K562 treated with DMSO at 1 percent for 48 hours (cell line): ENCODE results near the gene CXCL16. TPM values are rescaled to one million over a fixed set of nuclear protein-coding genes. Genes with fewer than 3 reads are reported as not detected.

Source experiments
- total RNA-seq: library from RNA; unstranded; fragments of 300-600 nt; gene quantifications from 2 replicates; pipeline ENCODE4 v1.2.3, GENCODE V29; 2022; ENCODE audit warnings: low replicate concordance; ENCODE audit errors: extremely low read depth

Gene CXCL16, protein sequence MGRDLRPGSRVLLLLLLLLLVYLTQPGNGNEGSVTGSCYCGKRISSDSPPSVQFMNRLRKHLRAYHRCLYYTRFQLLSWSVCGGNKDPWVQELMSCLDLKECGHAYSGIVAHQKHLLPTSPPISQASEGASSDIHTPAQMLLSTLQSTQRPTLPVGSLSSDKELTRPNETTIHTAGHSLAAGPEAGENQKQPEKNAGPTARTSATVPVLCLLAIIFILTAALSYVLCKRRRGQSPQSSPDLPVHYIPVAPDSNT
- not detected in 2 replicates for total RNA-seq

DNA sequence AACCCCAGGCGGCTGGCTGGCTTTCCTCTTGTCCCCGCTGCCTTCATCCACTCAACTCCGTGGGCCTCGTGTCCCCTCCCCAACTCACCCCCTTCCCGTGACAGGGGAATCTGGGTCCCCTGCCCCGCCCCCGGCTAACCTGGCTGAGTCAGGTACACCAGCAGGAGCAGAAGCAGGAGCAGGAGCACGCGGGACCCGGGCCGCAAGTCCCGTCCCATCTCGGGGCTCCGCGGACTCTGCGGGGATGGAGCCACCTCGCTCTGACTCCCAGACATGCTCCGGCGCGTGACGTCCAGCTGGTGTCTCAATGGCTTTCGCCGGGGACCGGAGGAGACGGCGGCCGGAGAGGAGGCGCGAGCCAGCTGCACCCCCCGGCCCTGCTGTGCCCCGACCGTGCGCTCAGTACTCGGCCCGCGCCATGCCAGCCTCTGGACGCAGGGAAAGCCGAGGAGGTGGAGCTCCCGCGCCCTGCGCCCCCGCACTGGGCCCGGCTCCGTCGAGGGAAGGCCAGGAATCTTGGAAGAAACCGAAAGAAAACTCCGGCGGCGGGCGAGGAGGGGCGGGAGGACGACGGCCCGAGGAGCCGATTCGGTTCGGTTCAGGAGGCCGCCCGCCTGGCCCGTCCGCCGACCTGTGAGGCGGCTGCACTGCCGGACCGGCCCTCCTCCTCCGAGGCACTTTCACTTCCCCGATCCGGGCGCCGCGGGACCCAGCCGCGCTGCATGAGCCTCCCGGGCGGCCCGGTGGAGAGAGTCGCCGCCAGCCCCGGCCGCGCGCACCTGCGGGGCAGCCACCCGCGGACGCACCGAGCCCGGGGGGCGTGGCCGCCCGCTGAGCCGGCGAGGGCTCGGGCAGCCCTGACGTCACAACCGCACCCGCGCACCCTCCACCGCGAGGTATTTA is at the start of gene CXCL16, which contains the start of gene ZMYND15:
Gene CXCL16 (minus strand): TSS at position 807 of the 903 bp plus-strand sequence. CDS start 589 bp downstream, at position 218.
Gene ZMYND15 (plus strand): TSS at position 712 of the 903 bp plus-strand sequence. CDS start 716 bp downstream, outside the sequence.

DNA sequence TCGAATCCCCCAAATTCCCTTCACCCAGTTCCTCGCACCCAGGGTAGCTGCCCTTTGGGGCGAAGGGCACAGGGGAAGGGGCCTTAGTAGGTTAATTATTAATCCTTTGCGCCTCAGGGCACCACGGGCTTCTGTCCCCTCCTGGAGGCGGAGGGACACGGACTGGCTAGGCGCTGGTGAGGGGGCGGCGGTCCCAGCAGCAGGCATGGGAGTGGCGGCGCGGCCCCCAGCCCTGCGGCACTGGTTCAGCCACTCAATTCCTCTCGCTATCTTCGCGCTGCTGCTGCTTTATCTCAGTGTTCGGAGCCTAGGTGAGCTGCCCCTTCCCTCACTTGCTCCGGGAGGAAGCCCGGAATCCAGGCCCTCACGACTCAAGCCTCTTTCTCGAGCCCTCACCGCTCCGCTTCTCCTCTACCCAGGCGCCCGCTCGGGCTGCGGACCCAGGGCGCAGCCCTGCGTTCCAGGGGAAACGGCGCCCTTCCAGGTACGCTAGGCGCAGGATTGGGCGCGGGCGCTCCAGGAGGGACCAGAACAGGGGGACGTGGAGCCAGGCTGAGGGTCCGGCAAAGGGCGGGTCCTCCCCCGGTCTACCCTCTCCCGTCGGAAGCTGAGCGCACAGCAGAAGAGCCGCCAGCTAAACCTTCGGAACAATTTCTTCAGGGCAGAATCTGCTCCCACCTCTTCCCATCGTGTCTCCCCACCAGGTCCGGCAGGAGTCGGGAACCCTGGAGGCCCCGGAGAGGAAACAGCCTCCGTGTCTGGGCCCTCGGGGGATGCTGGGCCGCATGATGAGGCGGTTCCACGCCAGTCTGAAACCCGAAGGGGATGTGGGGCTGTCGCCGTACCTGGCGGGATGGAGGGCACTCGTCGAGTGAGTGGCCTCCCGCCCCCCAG is 49.3 kb upstream of the CXCL16 start, which contains the start of gene GLTPD2:
Gene GLTPD2 (plus strand): TSS at position 158 of the 894 bp plus-strand sequence. CDS start 48 bp downstream, at position 206.

DNA sequence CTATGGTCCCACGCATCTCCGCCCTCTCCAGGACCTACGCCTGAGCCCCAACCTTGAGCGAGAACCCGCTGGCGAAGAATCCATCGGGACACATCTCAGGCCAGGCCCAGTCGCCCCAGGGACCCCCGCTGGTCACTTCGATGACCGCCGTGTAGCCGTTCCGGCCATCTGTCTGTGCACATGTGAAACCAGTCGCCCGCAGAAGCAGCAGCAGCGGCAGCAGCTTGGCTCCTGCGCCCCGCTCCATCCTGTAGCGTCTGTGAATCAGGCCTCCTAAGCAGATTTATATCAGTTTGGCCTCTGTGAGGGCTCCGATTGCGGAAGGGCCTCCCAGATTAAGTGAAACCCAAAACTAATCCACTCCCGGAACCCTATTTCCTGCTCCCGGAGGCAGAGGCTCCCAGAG is 46.4 kb upstream of the CXCL16 start, which contains the start of gene VMO1:
Gene VMO1 (minus strand): TSS at position 259 of the 406 bp plus-strand sequence. CDS start 12 bp downstream, at position 247.

DNA sequence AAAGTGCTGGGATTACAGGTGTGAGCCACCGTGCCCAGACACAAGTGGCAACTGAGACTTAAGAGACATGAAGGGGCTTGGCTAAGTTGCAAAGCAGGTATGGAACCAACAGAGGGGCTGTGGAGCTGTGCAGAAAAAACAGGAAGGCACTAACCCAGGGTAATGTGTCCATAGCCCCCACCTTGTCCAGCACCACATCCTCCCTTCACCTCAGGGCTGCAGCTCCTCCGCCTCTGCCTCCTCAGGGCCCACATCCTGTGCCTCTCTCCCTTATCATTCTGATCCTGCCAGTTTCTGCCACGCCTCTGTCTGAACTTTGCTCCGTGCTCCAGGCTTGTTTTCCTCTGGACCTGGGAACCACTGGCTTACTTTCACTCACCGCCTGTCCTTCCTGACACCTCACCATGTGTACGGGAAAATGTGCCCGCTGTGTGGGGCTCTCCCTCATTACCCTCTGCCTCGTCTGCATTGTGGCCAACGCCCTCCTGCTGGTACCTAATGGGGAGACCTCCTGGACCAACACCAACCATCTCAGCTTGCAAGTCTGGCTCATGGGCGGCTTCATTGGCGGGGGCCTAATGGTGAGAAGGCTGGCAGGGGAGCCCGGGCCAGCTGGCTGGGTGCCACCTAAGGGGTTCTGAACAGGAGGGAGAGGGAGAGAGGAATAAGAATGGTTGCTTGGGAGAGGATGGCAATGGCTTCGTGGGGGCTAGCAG is 31.9 kb upstream of the CXCL16 start, which contains the start of gene TM4SF5:
Gene TM4SF5 (plus strand): TSS at position 368 of the 716 bp plus-strand sequence. CDS start 37 bp downstream, at position 405.

GRCh38 chr17:4709794-4710692 is 29.7 kb downstream of the CXCL16 start, which contains the start of gene ARRB2:
ARRB2 (plus strand) TSS chr17:4710632; CDS start chr17:4710722, 90 bp downstream.

Other genes starting within 250 kb of the CXCL16 start
- not detected in 2 replicates for gene SPNS2, start 241.0 kb downstream of the CXCL16 start, total RNA-seq
- gene MYBBP1A, start 184.5 kb downstream of the CXCL16 start, total RNA-seq: not detected in 2 replicates
- not detected in 2 replicates for gene GGT6, start 179.4 kb downstream of the CXCL16 start, total RNA-seq
- gene SMTNL2, start 155.4 kb downstream of the CXCL16 start, total RNA-seq: not detected in 2 replicates
- gene ALOX15, start 98.2 kb downstream of the CXCL16 start, total RNA-seq: not detected in 2 replicates
- gene PELP1, start 35.8 kb downstream of the CXCL16 start, total RNA-seq: not detected in 2 replicates
- gene ARRB2, start 29.3 kb downstream of the CXCL16 start, total RNA-seq: not detected in 2 replicates
- gene MED11, start 8.5 kb downstream of the CXCL16 start, total RNA-seq: not detected in 2 replicates
- not detected in 2 replicates for gene ZMYND15, start 95 bp downstream of the CXCL16 start, total RNA-seq
- not detected in 2 replicates for gene TM4SF5, start 32.0 kb upstream of the CXCL16 start, total RNA-seq
- gene VMO1, start 46.4 kb upstream of the CXCL16 start, total RNA-seq: not detected in 2 replicates
- gene GLTPD2, start 49.0 kb upstream of the CXCL16 start, total RNA-seq: not detected in 2 replicates
- not detected in 2 replicates for gene PSMB6, start 56.2 kb upstream of the CXCL16 start, total RNA-seq
- not detected in 2 replicates for gene PLD2, start 67.2 kb upstream of the CXCL16 start, total RNA-seq
- gene MINK1, start 93.4 kb upstream of the CXCL16 start, total RNA-seq: not detected in 2 replicates
- gene C17orf107, start 159.6 kb upstream of the CXCL16 start, total RNA-seq: not detected in 2 replicates
- not detected in 2 replicates for gene CHRNE, start 163.2 kb upstream of the CXCL16 start, total RNA-seq
- not detected in 2 replicates for gene GP1BA, start 192.3 kb upstream of the CXCL16 start, total RNA-seq
- not detected in 2 replicates for gene SLC25A11, start 200.1 kb upstream of the CXCL16 start, total RNA-seq
- gene RNF167, start 200.3 kb upstream of the CXCL16 start, total RNA-seq: not detected in 2 replicates
- gene PFN1, start 208.6 kb upstream of the CXCL16 start, total RNA-seq: not detected in 2 replicates
- not detected in 2 replicates for gene ENO3, start 211.2 kb upstream of the CXCL16 start, total RNA-seq
- gene SPAG7, start 227.9 kb upstream of the CXCL16 start, total RNA-seq: not detected in 2 replicates
- gene CAMTA2, start 247.7 kb upstream of the CXCL16 start, total RNA-seq: not detected in 2 replicates